ENCODE results near the gene DDN.

DNA sequence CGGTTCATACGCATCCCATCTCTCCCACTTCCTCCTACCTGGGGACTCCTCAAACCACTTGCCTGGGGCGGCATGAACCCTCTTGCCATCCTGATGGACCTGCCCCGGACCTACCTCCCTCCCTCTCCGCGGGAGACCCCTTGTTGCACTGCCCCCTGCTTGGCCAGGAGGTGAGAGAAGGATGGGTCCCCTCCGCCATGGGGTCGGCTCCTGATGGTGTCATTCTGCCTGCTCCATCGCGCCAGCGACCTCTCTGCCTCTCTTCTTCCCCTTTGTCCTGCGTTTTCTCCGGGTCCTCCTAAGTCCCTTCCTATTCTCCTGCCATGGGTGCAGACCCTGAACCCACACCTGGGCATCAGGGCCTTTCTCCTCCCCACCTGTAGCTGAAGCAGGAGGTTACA is 17.4 kb downstream of the DDN start:
- TF ChIP-seq POLR2AphosphoS5 (IDR thresholded peaks at IDR 0.05; ENCODE audit: borderline replicate concordance, low read depth, low read length) (no peak), EZH2 (IDR thresholded peaks at IDR 0.05) (no peak), FOXP2 (optimal IDR thresholded peaks at IDR 0.05; ENCODE audit: control extremely low read depth, extremely low read length, insufficient read depth) (no peak)

Measured in SK-N-MC (cell line).